Suppressor macrophage (primary cell): ENCODE results near the gene SKAP1.

Experiments
- DNase-seq, 4 experiments: peaks; one replicate each; pipeline ENCODE4 v3.0.0-alpha.2; 2020 to 2022

SKAP1 gene

GRCh38 chr17:48144231-48144630 lies 285.8 kb downstream of the SKAP1 start:
- no peak for DNase-seq

- DNase-seq, result no peak
These were observed 286.4 kb downstream of the SKAP1 start for GRCh38 chr17:48143629-48144028.

- DNase-seq, result peak; percentile 60 to 89 (median 80)
These were observed 290.1 kb downstream of the SKAP1 start for GRCh38 chr17:48139944-48140343.

GRCh38 chr17:48137656-48138055 lies 292.4 kb downstream of the SKAP1 start:
- no peak for DNase-seq

- no peak for DNase-seq
These were observed 295.0 kb downstream of the SKAP1 start for GRCh38 chr17:48134912-48135480.

GRCh38 chr17:48132385-48132784 lies 297.6 kb downstream of the SKAP1 start:
- peak; percentile 71 to 85 (median 78) for DNase-seq

- peak; percentile 66 to 85 (median 74) for DNase-seq
These were observed 298.7 kb downstream of the SKAP1 start for GRCh38 chr17:48131216-48131824.

GRCh38 chr17:48129981-48130380 lies 300.0 kb downstream of the SKAP1 start:
- no peak for DNase-seq

- no peak for DNase-seq
These were observed 301.6 kb downstream of the SKAP1 start for GRCh38 chr17:48128400-48128799.

GRCh38 chr17:48127371-48128051 lies 302.5 kb downstream of the SKAP1 start:
- DNase-seq, result no peak

- DNase-seq, result no peak
These were observed 303.5 kb downstream of the SKAP1 start for GRCh38 chr17:48126532-48126850.

- no peak for DNase-seq
These were observed 304.0 kb downstream of the SKAP1 start for GRCh38 chr17:48125829-48126531.

- no peak for DNase-seq
These were observed 306.1 kb downstream of the SKAP1 start for GRCh38 chr17:48123776-48124388.

- DNase-seq, result no peak
These were observed 306.9 kb downstream of the SKAP1 start for GRCh38 chr17:48123111-48123510.

- DNase-seq, result no peak
These were observed 307.4 kb downstream of the SKAP1 start for GRCh38 chr17:48122665-48123045.

- DNase-seq, result no peak
These were observed 307.9 kb downstream of the SKAP1 start for GRCh38 chr17:48121923-48122664.

GRCh38 chr17:48113201-48113676 lies 316.8 kb downstream of the SKAP1 start:
- peak; percentile 74 to 94 (median 88) for DNase-seq

- no peak for DNase-seq
These were observed 318.1 kb downstream of the SKAP1 start for GRCh38 chr17:48111937-48112241.

GRCh38 chr17:48110761-48111160 lies 319.3 kb downstream of the SKAP1 start:
- peak in 3 of 4 experiments; percentile 28 to 33 (median 28) for DNase-seq

- peak; percentile 85 to 94 (median 92) for DNase-seq
These were observed 322.6 kb downstream of the SKAP1 start, which contains the start of gene SNX11 for GRCh38 chr17:48107137-48108055. SNX11 (plus strand) TSS chr17:48107766; CDS start chr17:48112044, 4,278 bp downstream.

- DNase-seq, result no peak
These were observed 323.2 kb downstream of the SKAP1 start for GRCh38 chr17:48106802-48107136.
